ENCODE results near the gene PDGFC.

Gene PDGFC

GRCh38 chr4:156829201-156829873 lies 142.3 kb downstream of the PDGFC start:
- DNase-seq (ENCODE audit: low spot score) = peak; percentile 46

DNA sequence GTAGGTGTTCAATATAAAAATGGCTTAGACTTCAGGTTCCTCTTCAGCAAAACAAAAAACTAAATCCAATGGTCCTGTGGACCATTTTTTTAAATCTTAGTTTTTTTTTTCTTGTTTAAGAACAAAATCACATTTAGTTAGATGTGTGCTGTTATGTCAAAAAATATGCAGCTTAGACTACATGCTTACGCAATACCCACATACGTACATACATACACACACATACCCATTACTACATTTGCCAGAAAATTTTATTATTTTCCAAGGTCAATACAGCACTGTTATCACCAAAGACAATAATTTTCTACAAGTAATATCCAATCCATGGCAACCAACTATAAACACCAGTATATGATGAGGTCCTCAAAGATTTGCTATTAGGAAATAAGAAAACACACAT lies 144.1 kb downstream of the PDGFC start:
- no peak for DNase-seq (ENCODE audit: low spot score)

GRCh38 chr4:156825074-156825473 lies 146.5 kb downstream of the PDGFC start:
- DNase-seq (ENCODE audit: low spot score) = no peak

DNA sequence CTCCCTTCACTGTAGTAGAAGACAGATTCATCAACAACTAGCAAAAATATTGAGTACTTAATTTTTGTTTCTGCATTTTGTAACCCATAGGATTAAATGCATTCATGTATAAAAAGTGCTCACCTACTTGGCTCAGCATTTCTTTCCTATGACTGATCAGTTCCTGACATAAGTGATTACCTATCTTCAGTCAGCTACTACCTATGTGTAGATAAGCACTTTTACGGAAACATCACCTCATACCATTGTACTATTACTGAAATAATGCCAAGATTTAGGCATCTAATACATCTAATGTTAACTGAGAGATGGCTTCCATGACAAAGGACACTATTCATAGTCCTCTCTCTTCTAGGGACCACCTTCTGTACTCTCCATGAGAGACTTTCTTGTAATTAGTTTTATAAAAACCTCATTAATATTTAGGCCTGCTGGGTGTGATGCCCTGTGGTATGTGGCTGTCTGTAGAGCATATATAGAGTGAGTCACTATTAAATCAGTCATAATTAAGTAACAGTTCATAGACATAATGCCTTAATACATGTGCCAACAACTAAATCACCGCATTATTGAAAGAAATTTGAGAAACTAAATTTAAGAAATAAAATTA lies 147.0 kb downstream of the PDGFC start:
- DNase-seq (ENCODE audit: low spot score) = no peak

- DNase-seq (ENCODE audit: low spot score) = no peak
Measured at GRCh38 chr4:156820931-156821330, 150.7 kb downstream of the PDGFC start.

DNA sequence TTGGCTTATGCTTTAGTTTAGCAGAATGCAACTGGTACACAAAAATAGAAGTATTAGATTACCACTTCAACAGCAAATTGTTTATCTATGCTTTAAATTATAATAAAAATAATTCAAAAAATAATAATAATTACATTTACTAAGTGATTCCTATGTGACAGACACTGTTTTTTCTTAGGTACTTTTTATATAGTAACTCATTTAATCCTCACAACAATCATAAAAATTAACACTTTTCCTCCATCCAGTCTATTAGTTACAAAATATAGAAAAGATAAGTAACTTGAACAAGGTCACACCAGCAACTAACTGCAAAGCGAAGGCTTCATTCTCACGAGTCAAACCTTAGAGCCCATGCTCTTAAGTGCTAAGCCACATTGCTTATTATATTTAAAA lies 155.2 kb downstream of the PDGFC start:
- DNase-seq (ENCODE audit: low spot score) = no peak

GRCh38 chr4:156815717-156816359 lies 155.8 kb downstream of the PDGFC start:
- DNase-seq (ENCODE audit: low spot score) = no peak

GRCh38 chr4:156811963-156812362 lies 159.6 kb downstream of the PDGFC start:
- no peak for DNase-seq (ENCODE audit: low spot score)

GRCh38 chr4:156811286-156811685 lies 160.3 kb downstream of the PDGFC start:
- no peak for DNase-seq (ENCODE audit: low spot score)

- no peak for DNase-seq (ENCODE audit: low spot score)
Measured at GRCh38 chr4:156805696-156806095, 165.9 kb downstream of the PDGFC start.

GRCh38 chr4:156803056-156803455 lies 168.5 kb downstream of the PDGFC start:
- DNase-seq (ENCODE audit: low spot score) = peak; percentile 20

GRCh38 chr4:156800463-156800862 lies 171.1 kb downstream of the PDGFC start:
- no peak for DNase-seq (ENCODE audit: low spot score)

GRCh38 chr4:156799121-156799589 lies 172.4 kb downstream of the PDGFC start:
- peak; percentile 51 for DNase-seq (ENCODE audit: low spot score)

DNA sequence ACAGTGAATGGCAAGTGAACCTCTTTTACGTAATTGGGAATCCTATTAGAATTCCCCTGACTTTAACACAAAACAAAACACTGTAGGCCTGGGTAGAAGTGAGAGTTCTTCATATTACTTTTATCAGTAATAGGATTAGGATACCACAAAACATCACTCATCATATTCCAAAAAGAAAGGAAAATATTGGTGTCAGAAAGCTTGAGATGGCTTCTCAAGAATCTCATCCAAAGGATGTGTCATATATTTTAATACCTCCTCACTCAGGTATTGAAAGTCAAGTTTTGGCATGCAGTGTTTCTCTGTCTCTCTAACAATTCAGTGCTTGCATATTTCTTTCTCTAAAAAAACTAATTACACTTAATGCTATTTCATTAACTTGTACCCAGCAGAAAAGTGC lies 173.2 kb downstream of the PDGFC start:
- DNase-seq (ENCODE audit: low spot score) = no peak

DNA sequence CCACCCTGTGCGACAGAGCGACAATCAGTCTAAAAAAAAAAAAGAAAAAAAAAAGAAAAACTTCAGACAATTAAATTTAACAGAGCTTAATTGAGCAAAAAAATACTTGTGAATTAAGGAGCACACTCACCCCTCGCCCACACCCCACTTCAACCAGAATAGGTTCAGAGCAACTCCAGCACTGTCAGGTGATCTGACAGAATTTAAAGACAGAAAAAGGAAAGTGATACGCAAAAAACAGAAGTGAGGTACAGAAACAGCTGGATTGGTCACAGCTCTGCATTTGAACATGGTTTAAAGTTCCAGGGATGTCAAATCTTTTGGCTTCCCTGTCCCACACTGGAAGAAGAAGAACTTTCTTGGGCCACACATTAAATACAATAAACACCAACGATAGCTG lies 174.4 kb downstream of the PDGFC start:
- DNase-seq (ENCODE audit: low spot score) = no peak

- DNase-seq (ENCODE audit: low spot score) = no peak
Measured at GRCh38 chr4:156795727-156796126, 175.9 kb downstream of the PDGFC start.

GRCh38 chr4:156794863-156795262 lies 176.7 kb downstream of the PDGFC start:
- DNase-seq (ENCODE audit: low spot score) = no peak

DNA sequence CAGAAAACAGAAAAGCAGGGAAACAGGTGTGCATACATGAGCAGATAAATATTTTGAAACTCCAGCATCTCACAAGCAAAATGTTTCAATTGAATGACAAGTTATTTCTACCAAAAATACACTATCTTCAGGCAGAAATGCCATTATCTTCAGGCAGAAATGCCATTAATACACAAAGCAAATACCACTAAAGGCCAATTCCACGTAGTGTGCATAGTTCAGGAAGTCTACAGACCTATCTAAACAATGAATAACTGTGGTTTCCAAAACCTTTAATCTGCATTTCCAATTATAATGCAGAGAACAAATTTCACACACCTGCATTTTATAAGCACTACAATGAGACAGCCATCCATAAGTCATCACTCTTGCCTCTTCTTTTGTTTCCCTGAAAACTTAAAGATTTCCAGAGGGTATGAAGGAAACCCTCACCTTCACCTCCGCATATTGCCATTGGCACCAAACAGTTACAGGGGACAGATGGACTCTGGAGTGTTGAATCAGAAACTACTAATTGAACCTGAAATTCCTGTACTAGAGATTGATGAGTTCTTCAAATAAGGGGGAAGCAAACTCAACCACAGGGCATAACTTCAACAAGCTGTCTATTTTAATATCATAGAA lies 179.0 kb downstream of the PDGFC start:
- DNase-seq (ENCODE audit: low spot score) = no peak

- peak; percentile 59 for DNase-seq (ENCODE audit: low spot score)
Measured at GRCh38 chr4:156790866-156791265, 180.7 kb downstream of the PDGFC start.

DNA sequence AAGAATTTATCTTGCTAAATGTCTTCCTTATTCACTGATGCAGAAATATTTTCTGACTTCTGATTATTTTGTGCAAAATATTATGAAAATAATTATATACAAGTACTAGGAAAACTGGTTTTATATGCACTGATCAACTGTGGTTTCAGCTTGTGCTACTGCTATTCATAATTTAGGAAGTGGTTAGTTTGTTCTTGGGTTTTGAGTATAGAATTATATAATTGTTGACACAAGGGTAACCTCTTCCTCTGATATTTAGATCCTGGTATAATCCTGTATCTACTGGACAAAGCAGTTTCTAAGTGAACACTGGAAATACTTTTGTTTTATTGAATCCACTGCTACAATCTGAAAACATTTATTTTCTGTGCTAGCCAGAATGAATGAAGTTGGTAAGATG lies 182.8 kb downstream of the PDGFC start:
- no peak for DNase-seq (ENCODE audit: low spot score)

GRCh38 chr4:156786713-156787112 lies 184.9 kb downstream of the PDGFC start:
- no peak for DNase-seq (ENCODE audit: low spot score)

DNA sequence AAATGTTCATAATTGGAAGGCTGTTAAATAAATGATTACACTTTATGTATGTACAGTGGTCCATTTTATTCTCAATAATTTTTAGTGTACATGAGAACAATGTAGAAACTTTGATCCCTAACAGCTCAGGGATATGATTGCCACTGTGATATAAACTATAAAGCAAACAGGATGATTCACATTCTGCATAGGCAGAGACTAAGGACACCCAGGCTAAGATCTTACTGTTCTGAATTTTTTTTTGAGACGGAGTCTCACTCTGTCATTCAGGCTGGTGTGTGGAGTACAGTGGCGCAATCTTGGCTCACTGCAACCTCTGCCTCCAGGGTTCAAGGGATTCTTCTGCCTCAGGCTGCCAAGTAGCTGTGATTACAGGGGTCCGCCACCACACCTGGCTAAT lies 186.6 kb downstream of the PDGFC start:
- DNase-seq (ENCODE audit: low spot score) = no peak

DNA sequence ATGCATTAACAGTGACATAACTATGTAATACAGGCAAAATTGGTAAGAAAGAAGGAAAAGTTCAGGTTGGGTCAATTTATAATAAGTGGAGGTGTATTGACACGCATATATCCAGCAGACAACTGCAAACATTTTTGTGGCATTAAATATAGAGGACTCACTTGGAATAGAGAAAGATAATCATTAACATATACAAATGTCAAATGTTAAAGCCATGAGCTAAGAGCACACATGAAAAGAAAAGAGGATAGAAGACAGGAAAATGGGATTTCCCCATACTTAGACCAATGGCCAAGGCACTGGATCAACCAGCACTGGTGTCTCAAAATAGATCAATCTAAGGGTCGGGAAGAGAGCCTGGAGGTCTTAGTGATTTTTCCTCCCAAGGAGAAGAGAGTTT lies 187.6 kb downstream of the PDGFC start:
- no peak for DNase-seq (ENCODE audit: low spot score)

All from AG08395 (cell line).